Stimulated activated CD4-positive, alpha-beta T cell treated with anti-CD3 and anti-CD28 coated beads, Interleukin-1b, Interleukin-23, amount 100 ng/mL, for 4 hours (primary cell): ENCODE data around the gene PTS.

ENCODE experiments used
- DNase-seq, 2 donors: peaks; one replicate each; pipeline ENCODE4 v3.0.0-alpha.2; 2020; ENCODE audit warnings: low read depth in 2 of 2

PTS gene

GRCh38 chr11:112221274-112221835 lies 4.9 kb upstream of the PTS start:
- no peak for DNase-seq

GRCh38 chr11:112222303-112222702 lies 3.9 kb upstream of the PTS start:
- DNase-seq: no peak

- no peak for DNase-seq
Measured at GRCh38 chr11:112223121-112223520, 3.1 kb upstream of the PTS start.

- DNase-seq: no peak
Measured at GRCh38 chr11:112223754-112224532, 2.3 kb upstream of the PTS start.

- no peak for DNase-seq
Measured at GRCh38 chr11:112225753-112226061, 521 bp upstream of the PTS start.

- no peak for DNase-seq
Measured at GRCh38 chr11:112226831-112227401, 688 bp downstream of the PTS start.

GRCh38 chr11:112227471-112227870 lies 1.2 kb downstream of the PTS start:
- DNase-seq: no peak

- no peak for DNase-seq
Measured at GRCh38 chr11:112228706-112229105, 2.5 kb downstream of the PTS start.

GRCh38 chr11:112229159-112229558 lies 2.9 kb downstream of the PTS start:
- DNase-seq: no peak

GRCh38 chr11:112229746-112230433 lies 3.7 kb downstream of the PTS start:
- DNase-seq: no peak

- no peak for DNase-seq
Measured at GRCh38 chr11:112231952-112232351, 5.7 kb downstream of the PTS start.

- DNase-seq: no peak
Measured at GRCh38 chr11:112235750-112236390, 9.6 kb downstream of the PTS start.

- no peak for DNase-seq
Measured at GRCh38 chr11:112237451-112237850, 11.2 kb downstream of the PTS start.

- DNase-seq: no peak
Measured at GRCh38 chr11:112238041-112238440, 11.8 kb downstream of the PTS start.

GRCh38 chr11:112241486-112241885 lies 15.3 kb downstream of the PTS start:
- no peak for DNase-seq

- no peak for DNase-seq
Measured at GRCh38 chr11:112247201-112247600, 21.0 kb downstream of the PTS start.

- no peak for DNase-seq
Measured at GRCh38 chr11:112248201-112248600, 22.0 kb downstream of the PTS start.

GRCh38 chr11:112249871-112250610 lies 23.8 kb downstream of the PTS start:
- DNase-seq: no peak

GRCh38 chr11:112253605-112254242 lies 27.5 kb downstream of the PTS start:
- no peak for DNase-seq

- no peak for DNase-seq
Measured at GRCh38 chr11:112255067-112255720, 29.0 kb downstream of the PTS start.

GRCh38 chr11:112260490-112260889 lies 34.3 kb downstream of the PTS start, which contains the start of gene PLET1:
Gene PLET1 (minus strand): TSS chr11:112260860. CDS start chr11:112260589, 271 bp downstream.
- no peak for DNase-seq
